T-helper 17 cell (primary cell): ENCODE data around the gene LST1. TPM values are rescaled to one million over a fixed set of nuclear protein-coding genes. Genes with fewer than 3 reads are reported as not detected.

Experiments used
- total RNA-seq, 4 donors: library from RNA in 2 of 4; stranded (reverse) in 2 of 4; gene quantifications; one replicate each; pipeline ENCODE4 v1.2.3 and lab custom pipeline; 2022 to 2026

Gene LST1
- total RNA-seq, 2 donors from 2014 or later = 30.6 to 42.6 TPM

Other genes with a start within 250 kb of the LST1 start
- 1,000 to 10,000 TPM; 7,013 to 7,159 TPM for gene HLA-B, start 229.1 kb upstream of the LST1 start, total RNA-seq
- 10 to 100 TPM; 11.2 to 11.5 TPM for gene MICA, start 182.7 kb upstream of the LST1 start, total RNA-seq
- 10 to 100 TPM; 16.5 to 17.6 TPM for gene MICB, start 88.1 kb upstream of the LST1 start, total RNA-seq
- gene MCCD1, start 57.3 kb upstream of the LST1 start, total RNA-seq = not detected
- 100 to 1,000 TPM; 496 to 507 TPM for gene DDX39B, start 44.3 kb upstream of the LST1 start, total RNA-seq
- gene ATP6V1G2, start 39.7 kb upstream of the LST1 start, total RNA-seq = 1 to 10 TPM; 1.4 to 2.0 TPM
- 1 to 10 TPM; 5.5 to 6.4 TPM for gene NFKBIL1, start 38.7 kb upstream of the LST1 start, total RNA-seq
- 10 to 100 TPM; 19.9 to 26.0 TPM for gene LTA, start 14.0 kb upstream of the LST1 start, total RNA-seq
- gene TNF, start 10.7 kb upstream of the LST1 start, total RNA-seq = 10 to 100 TPM; 28.9 to 33.6 TPM
- 100 to 1,000 TPM; 791 to 891 TPM for gene LTB, start 3.9 kb upstream of the LST1 start, total RNA-seq
- 1 to 10 TPM; 5.7 to 8.2 TPM for gene NCR3, start 6.7 kb downstream of the LST1 start, total RNA-seq
- gene AIF1, start 29.0 kb downstream of the LST1 start, total RNA-seq = 10 to 100 TPM in 1 of 2 donors, 1 to 10 TPM in 1; 8.1 to 13.2 TPM
- gene PRRC2A, start 34.4 kb downstream of the LST1 start, total RNA-seq = 100 to 1,000 TPM; 210 to 213 TPM
- 100 to 1,000 TPM; 229 to 233 TPM for gene BAG6, start 66.4 kb downstream of the LST1 start, total RNA-seq
- 1 to 10 TPM; 2.9 to 4.0 TPM for gene APOM, start 69.6 kb downstream of the LST1 start, total RNA-seq
- gene C6orf47, start 74.5 kb downstream of the LST1 start, total RNA-seq = 10 to 100 TPM; 13.3 to 16.9 TPM
- gene GPANK1, start 78.7 kb downstream of the LST1 start, total RNA-seq = 10 to 100 TPM in 1 of 2 donors, 1 to 10 TPM in 1; 9.2 to 11.9 TPM
- gene CSNK2B, start 79.8 kb downstream of the LST1 start, total RNA-seq = 100 to 1,000 TPM; 104 to 107 TPM
- gene LY6G5B, start 83.7 kb downstream of the LST1 start, total RNA-seq = 10 to 100 TPM; 27.6 to 32.7 TPM
- 1 to 10 TPM; 3.8 to 4.6 TPM for gene LY6G5C, start 94.8 kb downstream of the LST1 start, total RNA-seq
- 10 to 100 TPM; 57.8 to 75.1 TPM for gene ABHD16A, start 117.0 kb downstream of the LST1 start, total RNA-seq
- gene LY6G6F, start 120.6 kb downstream of the LST1 start, total RNA-seq = 10 to 100 TPM in 1 of 2 donors, 1 to 10 TPM in 1; 1.6 to 29.1 TPM
- gene LY6G6D, start 129.1 kb downstream of the LST1 start, total RNA-seq = not detected
- not detected for gene LY6G6C, start 135.5 kb downstream of the LST1 start, total RNA-seq
- 100 to 1,000 TPM in 1 of 2 donors, 1 to 10 TPM in 1; 3.4 to 129 TPM for gene MPIG6B, start 137.1 kb downstream of the LST1 start, total RNA-seq
- 1 to 10 TPM; 4.7 to 7.3 TPM for gene DDAH2, start 143.0 kb downstream of the LST1 start, total RNA-seq
- gene CLIC1, start 150.3 kb downstream of the LST1 start, total RNA-seq = 100 to 1,000 TPM; 145 to 152 TPM
- 10 to 100 TPM; 12.9 to 18.3 TPM for gene MSH5, start 153.7 kb downstream of the LST1 start, total RNA-seq
- gene SAPCD1, start 176.4 kb downstream of the LST1 start, total RNA-seq = 1 to 10 TPM; 3.6 to 4.2 TPM
- gene VWA7, start 191.1 kb downstream of the LST1 start, total RNA-seq = 1 to 10 TPM; 2.8 to 2.9 TPM
- gene VARS1, start 209.5 kb downstream of the LST1 start, total RNA-seq = 10 to 100 TPM; 58.0 to 73.7 TPM
- gene LSM2, start 220.7 kb downstream of the LST1 start, total RNA-seq = 10 to 100 TPM; 20.9 to 22.5 TPM
- 1 to 10 TPM; 3.4 to 3.5 TPM for gene HSPA1L, start 229.0 kb downstream of the LST1 start, total RNA-seq
- 10 to 100 TPM; 15.1 to 20.2 TPM for gene HSPA1A, start 229.3 kb downstream of the LST1 start, total RNA-seq
- gene HSPA1B, start 241.5 kb downstream of the LST1 start, total RNA-seq = 10 to 100 TPM; 18.0 to 20.5 TPM